ENCODE data around the gene LZTS3. TPM values are rescaled to one million over a fixed set of nuclear protein-coding genes. Genes with fewer than 3 reads are reported as not detected.
A peak's percentile ranks its signal among the peaks of the same experiment; 100 is the strongest.

LZTS3 gene
- total and polyA plus RNA-seq, 10 of the 15 experiments (the other 5 are each of a cell fraction or from before 2014, with no cell fraction given), result 0.03 to 0.90 (median 0.22) TPM

- no peak overlapping the region for H3K9ac ChIP-seq (ENCODE audit: control insufficient read depth, insufficient read depth, low read length)
- SMC1A ChIA-PET (ENCODE audit: uncharacterized antibody, unreplicated experiment), result interaction anchor here (1.8 kb wide), 1 partner anchor 62 kb away, joined by 5 read pairs; no protein-coding TSS in a partner anchor
- H3K27me3 ChIP-seq (replicated peaks in 1 of 2; ENCODE audit: control insufficient read depth in 2 of 2, insufficient read depth in 2 of 2, low read length in 1 of 2), result no peaks in the 10 kb centered on the region
- no peaks in the 10 kb centered on the region for H4K20me1 ChIP-seq (ENCODE audit: control insufficient read depth, insufficient read depth)
- no peak overlapping the region for H3K4me2 ChIP-seq (ENCODE audit: control insufficient read depth, insufficient read depth)
- ATAC-seq (peak; percentile 71), DNase-seq (ENCODE audit: low read depth, low spot score) (peak; percentile 2), FAIRE-seq (peak; percentile 54)
- CTCF ChIA-PET, result interaction anchor here (0.6 to 1.9 kb wide), 7 partner anchors 15 to 1574 kb away, joined by 3 to 15 read pairs (median 4); no protein-coding TSS in a partner anchor
- POLR2A ChIA-PET, result no interaction called here
- H3K9me3 ChIP-seq (replicated peaks; ENCODE audit: control insufficient read depth, insufficient read depth, low read length), result no peaks in the 10 kb centered on the region
- BruUV-seq (replicated peaks), result no TSS peak
- H3K4me3 ChIP-seq, result no peak overlapping the region
- intact Hi-C loops (cut with micrococcal nuclease; ENCODE audit: unreplicated experiment), result loop anchor here (1.0 to 5.0 kb wide), 2 partner anchors 62 to 202 kb away; no protein-coding TSS in a partner anchor
- H3K79me2 ChIP-seq (ENCODE audit: control insufficient read depth, insufficient read depth, low read length), result no peaks in the 10 kb centered on the region
- RAD21 ChIA-PET (ENCODE audit: unreplicated experiment), result interaction anchor here (0.6 to 0.9 kb wide), 2 partner anchors 44 to 353 kb away, joined by 3 read pairs; partner anchors contain the start of genes FASTKD5 and UBOX5
- WGBS (ENCODE audit: insufficient coverage, insufficient replicate concordance, low lambda C conversion rate, missing lambda C conversion rate), result 55% methylated on average over 28 of the region's 30 CpGs
- H3K27ac ChIP-seq (ENCODE audit: control insufficient read depth, insufficient read depth), result no peak overlapping the region
- in situ Hi-C loops (cut with MboI), result no loop called here
- no peak overlapping the region for H2AFZ ChIP-seq (ENCODE audit: control insufficient read depth, low read depth, low read length)
- no peaks in the 10 kb centered on the region for H3K4me1 ChIP-seq (ENCODE audit: control insufficient read depth, insufficient read depth, low read length)
- no peaks in the 10 kb centered on the region; a peak in 1 of 4 replicates for H3K36me3 ChIP-seq (ENCODE audit: control insufficient read depth in 2 of 2, insufficient read depth in 2 of 2, low read length in 1 of 2)
- TF ChIP-seq PAX5 (IDR thresholded peaks at IDR 0.05; ENCODE audit: borderline replicate concordance, low read depth, low read length), result no peak
- peak; percentile 70 for TF ChIP-seq SMC3 (IDR thresholded peaks at IDR 0.05; ENCODE audit: borderline replicate concordance, low read length)
- TF ChIP-seq MEF2A (IDR thresholded peaks at IDR 0.05; ENCODE audit: insufficient read depth, low read depth, low read length), result no peak
- TF ChIP-seq ZBED1 (IDR thresholded peaks at IDR 0.05; ENCODE audit: borderline replicate concordance), result no peak
- TF ChIP-seq ZSCAN29 (IDR thresholded peaks at IDR 0.05), result no peak
- TF ChIP-seq ZBTB11 (CRISPR knock-in tag; IDR thresholded peaks at IDR 0.05), result no peak
- TF ChIP-seq, protein P1, sequence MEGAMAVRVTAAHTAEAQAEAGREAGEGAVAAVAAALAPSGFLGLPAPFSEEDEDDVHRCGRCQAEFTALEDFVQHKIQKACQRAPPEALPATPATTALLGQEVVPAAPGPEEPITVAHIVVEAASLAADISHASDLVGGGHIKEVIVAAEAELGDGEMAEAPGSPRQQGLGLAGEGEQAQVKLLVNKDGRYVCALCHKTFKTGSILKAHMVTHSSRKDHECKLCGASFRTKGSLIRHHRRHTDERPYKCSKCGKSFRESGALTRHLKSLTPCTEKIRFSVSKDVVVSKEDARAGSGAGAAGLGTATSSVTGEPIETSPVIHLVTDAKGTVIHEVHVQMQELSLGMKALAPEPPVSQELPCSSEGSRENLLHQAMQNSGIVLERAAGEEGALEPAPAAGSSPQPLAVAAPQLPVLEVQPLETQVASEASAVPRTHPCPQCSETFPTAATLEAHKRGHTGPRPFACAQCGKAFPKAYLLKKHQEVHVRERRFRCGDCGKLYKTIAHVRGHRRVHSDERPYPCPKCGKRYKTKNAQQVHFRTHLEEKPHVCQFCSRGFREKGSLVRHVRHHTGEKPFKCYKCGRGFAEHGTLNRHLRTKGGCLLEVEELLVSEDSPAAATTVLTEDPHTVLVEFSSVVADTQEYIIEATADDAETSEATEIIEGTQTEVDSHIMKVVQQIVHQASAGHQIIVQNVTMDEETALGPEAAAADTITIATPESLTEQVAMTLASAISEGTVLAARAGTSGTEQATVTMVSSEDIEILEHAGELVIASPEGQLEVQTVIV (IDR thresholded peaks at IDR 0.05; ENCODE audit: borderline replicate concordance, partially characterized antibody), result no peak
- TF ChIP-seq ZNF384 (IDR thresholded peaks at IDR 0.05; ENCODE audit: borderline replicate concordance, low read depth, low read length), result peak; percentile 97
- TF ChIP-seq, protein P2, sequence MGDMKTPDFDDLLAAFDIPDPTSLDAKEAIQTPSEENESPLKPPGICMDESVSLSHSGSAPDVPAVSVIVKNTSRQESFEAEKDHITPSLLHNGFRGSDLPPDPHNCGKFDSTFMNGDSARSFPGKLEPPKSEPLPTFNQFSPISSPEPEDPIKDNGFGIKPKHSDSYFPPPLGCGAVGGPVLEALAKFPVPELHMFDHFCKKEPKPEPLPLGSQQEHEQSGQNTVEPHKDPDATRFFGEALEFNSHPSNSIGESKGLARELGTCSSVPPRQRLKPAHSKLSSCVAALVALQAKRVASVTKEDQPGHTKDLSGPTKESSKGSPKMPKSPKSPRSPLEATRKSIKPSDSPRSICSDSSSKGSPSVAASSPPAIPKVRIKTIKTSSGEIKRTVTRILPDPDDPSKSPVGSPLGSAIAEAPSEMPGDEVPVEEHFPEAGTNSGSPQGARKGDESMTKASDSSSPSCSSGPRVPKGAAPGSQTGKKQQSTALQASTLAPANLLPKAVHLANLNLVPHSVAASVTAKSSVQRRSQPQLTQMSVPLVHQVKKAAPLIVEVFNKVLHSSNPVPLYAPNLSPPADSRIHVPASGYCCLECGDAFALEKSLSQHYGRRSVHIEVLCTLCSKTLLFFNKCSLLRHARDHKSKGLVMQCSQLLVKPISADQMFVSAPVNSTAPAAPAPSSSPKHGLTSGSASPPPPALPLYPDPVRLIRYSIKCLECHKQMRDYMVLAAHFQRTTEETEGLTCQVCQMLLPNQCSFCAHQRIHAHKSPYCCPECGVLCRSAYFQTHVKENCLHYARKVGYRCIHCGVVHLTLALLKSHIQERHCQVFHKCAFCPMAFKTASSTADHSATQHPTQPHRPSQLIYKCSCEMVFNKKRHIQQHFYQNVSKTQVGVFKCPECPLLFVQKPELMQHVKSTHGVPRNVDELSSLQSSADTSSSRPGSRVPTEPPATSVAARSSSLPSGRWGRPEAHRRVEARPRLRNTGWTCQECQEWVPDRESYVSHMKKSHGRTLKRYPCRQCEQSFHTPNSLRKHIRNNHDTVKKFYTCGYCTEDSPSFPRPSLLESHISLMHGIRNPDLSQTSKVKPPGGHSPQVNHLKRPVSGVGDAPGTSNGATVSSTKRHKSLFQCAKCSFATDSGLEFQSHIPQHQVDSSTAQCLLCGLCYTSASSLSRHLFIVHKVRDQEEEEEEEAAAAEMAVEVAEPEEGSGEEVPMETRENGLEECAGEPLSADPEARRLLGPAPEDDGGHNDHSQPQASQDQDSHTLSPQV (IDR thresholded peaks at IDR 0.05), result no peak
- TF ChIP-seq YY1 (IDR thresholded peaks at IDR 0.05; ENCODE audit: low read depth, low read length), result peak; percentile 65; the same call in 1 of the 2 replicates
- TF ChIP-seq TAF1 (IDR thresholded peaks at IDR 0.05; ENCODE audit: borderline replicate concordance, low read depth, low read length), result no peak
- no peak for TF ChIP-seq PAX8 (IDR thresholded peaks at IDR 0.05)
Measured at GRCh38 chr20:3115190-3116107, 57.9 kb downstream of the LZTS3 start.
